ENCODE data around the gene DDX20.

DNA sequence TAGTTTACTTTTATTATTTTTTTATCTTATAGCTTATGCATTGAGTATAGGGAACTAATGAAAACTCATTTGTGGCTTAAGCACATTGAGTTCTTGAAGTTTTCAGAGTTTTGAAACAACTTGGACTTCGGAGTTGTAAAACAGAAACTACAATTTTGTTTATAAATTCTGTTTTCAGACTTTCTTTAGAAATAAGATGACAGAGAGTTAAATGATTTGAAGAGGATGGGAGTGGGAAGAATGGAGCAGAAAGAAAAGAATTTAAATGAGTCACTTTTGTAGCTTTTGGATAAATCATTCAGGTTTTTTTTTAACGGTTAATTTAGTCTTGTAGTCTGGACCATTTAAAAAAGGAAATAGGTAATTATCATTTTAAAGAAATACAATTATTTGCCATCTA lies 48.8 kb upstream of the DDX20 start:
- TF ChIP-seq, protein P1, sequence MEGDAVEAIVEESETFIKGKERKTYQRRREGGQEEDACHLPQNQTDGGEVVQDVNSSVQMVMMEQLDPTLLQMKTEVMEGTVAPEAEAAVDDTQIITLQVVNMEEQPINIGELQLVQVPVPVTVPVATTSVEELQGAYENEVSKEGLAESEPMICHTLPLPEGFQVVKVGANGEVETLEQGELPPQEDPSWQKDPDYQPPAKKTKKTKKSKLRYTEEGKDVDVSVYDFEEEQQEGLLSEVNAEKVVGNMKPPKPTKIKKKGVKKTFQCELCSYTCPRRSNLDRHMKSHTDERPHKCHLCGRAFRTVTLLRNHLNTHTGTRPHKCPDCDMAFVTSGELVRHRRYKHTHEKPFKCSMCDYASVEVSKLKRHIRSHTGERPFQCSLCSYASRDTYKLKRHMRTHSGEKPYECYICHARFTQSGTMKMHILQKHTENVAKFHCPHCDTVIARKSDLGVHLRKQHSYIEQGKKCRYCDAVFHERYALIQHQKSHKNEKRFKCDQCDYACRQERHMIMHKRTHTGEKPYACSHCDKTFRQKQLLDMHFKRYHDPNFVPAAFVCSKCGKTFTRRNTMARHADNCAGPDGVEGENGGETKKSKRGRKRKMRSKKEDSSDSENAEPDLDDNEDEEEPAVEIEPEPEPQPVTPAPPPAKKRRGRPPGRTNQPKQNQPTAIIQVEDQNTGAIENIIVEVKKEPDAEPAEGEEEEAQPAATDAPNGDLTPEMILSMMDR (IDR thresholded peaks at IDR 0.05; ENCODE audit: poor library complexity, severe bottlenecking) = no peak
- no peak for TF ChIP-seq SMC3 (conservative IDR thresholded peaks at IDR 0.05; ENCODE audit: poor library complexity)
- no peak for TF ChIP-seq EZH2 (IDR thresholded peaks at IDR 0.05; ENCODE audit: borderline replicate concordance, insufficient read depth, low read length, poor library complexity, severe bottlenecking)
- no peak for TF ChIP-seq TAF1 (IDR thresholded peaks at IDR 0.05; ENCODE audit: low read depth)
- TF ChIP-seq POLR2AphosphoS5 (IDR thresholded peaks at IDR 0.05) = no peak
- TF ChIP-seq EP300 (conservative IDR thresholded peaks at IDR 0.05; ENCODE audit: poor library complexity, severe bottlenecking) = no peak

Data from neural cell (in vitro differentiated cells).